NCI-H2107 treated with DMSO at 0.1 percent for 48 hours (cell line): ENCODE measurements around the gene GOLGA8S.
"Not testable (repeated sequence)": the region's sequence is repeated elsewhere in the genome, so short reads cannot be mapped to it uniquely, and the experiment has no call there.

Experiments used
- DNase-seq: peaks from one replicate; lab custom pipeline; 2025; ENCODE audit not compliant: unreplicated experiment; lab: John Stamatoyannopoulos, UW

The GOLGA8S gene

DNA sequence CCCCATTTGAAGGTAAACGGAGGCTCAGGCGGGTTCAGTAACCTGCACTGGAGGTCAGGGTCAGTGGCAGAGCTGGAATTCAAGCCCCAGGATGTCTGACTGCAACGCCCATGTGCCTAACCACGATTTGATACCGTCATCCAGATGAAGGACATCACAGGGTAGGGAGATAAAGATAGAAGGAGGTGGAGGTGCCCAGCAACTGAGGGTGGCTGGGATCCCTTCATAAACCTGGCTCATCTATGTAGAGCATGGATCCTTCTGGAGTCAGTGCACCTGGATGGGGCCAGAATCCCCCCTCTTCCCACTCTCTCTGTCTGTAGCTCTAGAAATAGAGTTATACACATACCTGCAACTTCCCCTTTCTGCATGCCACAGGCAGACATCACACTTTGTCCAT lies 41.3 kb downstream of the GOLGA8S start:
- DNase-seq = no peak

- DNase-seq = no peak
These were observed 43.2 kb downstream of the GOLGA8S start for GRCh38 chr15:23397779-23398178.

DNA sequence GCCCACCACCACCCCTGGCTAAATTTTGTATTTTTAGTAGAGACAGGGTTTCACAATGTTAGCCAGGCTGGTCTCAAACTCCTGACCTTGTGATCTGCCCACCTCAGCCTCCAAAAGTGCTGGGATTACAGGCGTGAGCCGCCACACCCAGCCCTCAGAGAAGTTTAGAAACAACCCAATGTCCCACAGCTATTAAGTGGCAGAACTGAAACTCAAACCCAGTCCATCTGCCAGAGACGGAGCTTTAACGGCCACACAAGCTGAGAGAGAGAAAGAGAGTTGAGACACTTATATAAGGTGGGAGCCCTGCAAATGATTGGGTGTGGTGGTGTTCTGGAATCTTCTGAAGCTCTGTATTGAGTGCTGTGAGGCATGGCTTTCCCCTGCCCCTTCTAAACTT lies 43.8 kb downstream of the GOLGA8S start:
- not testable (repeated sequence) for DNase-seq

GRCh38 chr15:23399207-23399606 lies 44.7 kb downstream of the GOLGA8S start:
- DNase-seq = not testable (repeated sequence)

DNA sequence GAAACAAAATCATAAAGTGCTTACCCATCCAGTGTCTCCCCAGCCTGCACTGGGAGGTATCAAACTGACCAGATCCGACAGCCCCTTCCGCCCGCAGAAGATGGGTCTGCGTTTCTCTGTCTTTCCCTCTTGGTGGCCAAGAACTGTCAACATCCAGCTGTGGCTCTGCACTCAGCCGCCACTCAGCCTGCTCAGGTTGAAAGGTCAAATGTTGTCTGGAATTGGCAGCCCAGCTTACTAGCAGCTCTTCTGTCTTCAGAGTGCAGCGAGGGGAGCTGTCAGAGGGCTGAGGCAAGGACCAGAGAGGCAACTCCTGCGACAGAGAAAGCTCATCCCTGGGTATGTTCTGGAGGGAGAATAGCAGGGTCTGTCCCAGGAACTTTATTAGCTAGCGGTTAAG lies 47.1 kb downstream of the GOLGA8S start:
- DNase-seq = no peak

DNA sequence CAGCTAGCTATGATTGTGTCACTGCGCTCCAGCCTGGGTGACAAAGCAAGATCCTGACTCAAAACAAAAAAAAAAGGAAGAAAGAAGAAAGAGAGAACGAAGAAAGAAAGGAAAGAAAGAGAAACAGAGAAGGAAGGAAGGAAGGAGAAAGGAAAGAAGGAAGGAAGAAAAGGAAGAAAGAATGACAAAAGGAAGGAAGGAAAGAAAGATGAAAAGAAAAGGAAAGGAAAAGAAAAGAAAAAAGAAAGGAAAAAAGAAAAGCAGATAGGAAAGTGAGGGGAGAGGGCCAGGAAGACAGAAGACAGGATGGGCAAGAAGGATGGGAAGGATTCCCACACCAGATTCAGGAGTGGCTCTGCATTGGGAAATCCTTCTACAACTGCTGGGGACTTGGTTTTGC lies 47.6 kb downstream of the GOLGA8S start:
- no peak for DNase-seq

DNA sequence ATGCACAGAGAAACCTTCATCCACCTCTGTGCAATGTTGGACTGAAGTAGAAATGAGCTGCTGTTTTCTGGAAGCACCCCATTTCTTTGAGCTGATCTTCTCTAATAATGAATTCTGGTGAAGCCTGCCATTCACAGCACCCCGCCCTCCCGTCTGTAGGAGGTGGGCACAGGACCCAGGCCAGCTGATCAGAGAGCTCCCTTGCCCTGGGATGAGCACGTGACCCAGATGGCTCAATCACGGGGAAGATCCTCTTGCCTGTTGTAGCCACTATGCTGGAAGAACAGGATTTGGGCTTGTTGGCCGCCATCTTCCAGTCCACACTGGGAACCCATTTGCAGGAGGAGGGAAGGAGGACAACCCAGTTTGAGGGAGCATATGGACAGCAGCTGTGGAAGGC lies 48.0 kb downstream of the GOLGA8S start:
- no peak for DNase-seq

DNA sequence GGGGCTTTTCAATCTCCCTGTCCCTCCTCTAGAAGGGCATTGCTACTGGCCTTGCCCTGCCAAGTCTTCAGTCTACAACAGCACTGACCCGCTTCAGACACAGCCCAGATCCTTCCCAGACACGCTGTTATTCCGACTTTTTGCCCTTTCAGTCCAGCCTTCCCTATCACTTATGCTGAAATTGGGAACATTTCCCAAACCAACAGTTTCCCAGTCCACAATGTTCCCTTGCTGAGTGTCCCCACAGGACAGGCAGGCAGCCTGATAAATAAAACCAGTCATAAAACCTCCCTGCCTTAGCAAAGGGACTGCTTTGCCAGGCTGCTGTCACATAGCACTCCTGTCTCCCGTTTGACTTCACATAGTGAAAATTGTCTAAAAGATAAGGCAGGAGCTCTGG lies 49.0 kb downstream of the GOLGA8S start:
- DNase-seq = no peak

- no peak for DNase-seq
These were observed 57.3 kb downstream of the GOLGA8S start for GRCh38 chr15:23411841-23412240.

DNA sequence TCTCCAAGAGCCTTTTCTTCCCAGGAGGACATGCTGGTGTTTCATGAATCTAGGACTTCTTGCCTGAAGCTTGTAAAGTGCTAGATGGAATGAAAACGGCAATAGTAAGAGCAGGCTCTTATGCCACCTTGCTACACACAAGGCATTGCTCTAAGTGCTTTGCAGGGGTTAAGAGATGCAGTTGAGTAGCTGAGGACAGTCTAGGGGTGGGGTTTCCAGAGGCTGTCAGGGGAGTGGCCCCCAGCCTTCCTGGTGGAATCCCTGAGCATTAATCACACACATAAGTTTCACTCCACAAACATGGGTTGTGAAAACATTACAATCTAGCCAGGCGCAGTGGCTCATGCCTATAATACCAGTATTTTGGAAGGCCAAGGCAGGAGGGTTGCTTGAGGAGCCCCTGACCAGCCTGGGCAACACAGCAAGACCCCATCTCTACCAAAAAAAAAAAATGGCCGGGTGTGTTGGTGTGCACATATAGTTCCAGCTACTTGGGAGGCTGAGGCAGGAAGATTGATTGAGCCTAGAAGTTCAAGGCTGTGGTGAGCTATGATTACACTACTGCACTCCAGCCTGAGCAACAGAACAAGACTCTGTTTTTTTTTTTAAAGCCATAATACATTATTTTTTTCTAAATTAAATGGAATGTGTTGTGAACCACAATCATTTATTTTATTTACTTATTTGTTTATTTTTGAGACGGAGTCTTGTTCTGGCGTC lies 58.5 kb downstream of the GOLGA8S start:
- not testable (repeated sequence) for DNase-seq
